GM19372 (cell line): Measurements from ENCODE around the gene RELA.
"Not testable (repeated sequence)": the region's sequence is repeated elsewhere in the genome, so short reads cannot be mapped to it uniquely, and the experiment has no call there.

Experiments used
- ATAC-seq: cut with Tn5 transposase; IDR thresholded peaks from one replicate; pipeline ENCODE4 v1.9.1; 2021; ENCODE audit warnings: mild to moderate bottlenecking, low read depth, moderate library complexity; ENCODE audit not compliant: unreplicated experiment

The RELA gene

GRCh38 chr11:65662799-65663638, at the start of gene RELA:
Gene RELA, minus strand, starts transcription at chr11:65662916. Its CDS starts 84 bp downstream, at chr11:65662832.
- ATAC-seq, result peak; percentile 91

- ATAC-seq, result peak; percentile 81
Observed at GRCh38 chr11:65711785-65712632, 49.3 kb upstream of the RELA start, which contains the start of gene KAT5. Gene KAT5, plus strand, starts transcription at chr11:65712252. Its CDS starts 16 bp downstream, at chr11:65712268.

- no peak for ATAC-seq
Observed at GRCh38 chr11:65710421-65710820, 47.7 kb upstream of the RELA start.

- ATAC-seq, result no peak
Observed at GRCh38 chr11:65709661-65710060, 46.9 kb upstream of the RELA start.

GRCh38 chr11:65708451-65708850, 45.7 kb upstream of the RELA start:
- ATAC-seq, result no peak

- ATAC-seq, result not testable (repeated sequence)
Observed at GRCh38 chr11:65707002-65707401, 44.3 kb upstream of the RELA start.

GRCh38 chr11:65706303-65706763, 43.6 kb upstream of the RELA start:
- ATAC-seq, result not testable (repeated sequence)

- no peak for ATAC-seq
Observed at GRCh38 chr11:65703846-65704245, 41.1 kb upstream of the RELA start.

- no peak for ATAC-seq
Observed at GRCh38 chr11:65701686-65702085, 39.0 kb upstream of the RELA start.

GRCh38 chr11:65700399-65700798, 37.7 kb upstream of the RELA start:
- ATAC-seq, result no peak

- ATAC-seq, result no peak
Observed at GRCh38 chr11:65699306-65699705, 36.6 kb upstream of the RELA start.

GRCh38 chr11:65698205-65698604, 35.5 kb upstream of the RELA start:
- ATAC-seq, result no peak

- ATAC-seq, result no peak
Observed at GRCh38 chr11:65696802-65697552, 34.3 kb upstream of the RELA start.

- ATAC-seq, result no peak
Observed at GRCh38 chr11:65695459-65696241, 32.9 kb upstream of the RELA start.

- ATAC-seq, result no peak
Observed at GRCh38 chr11:65692367-65692766, 29.7 kb upstream of the RELA start.

- not testable (repeated sequence) for ATAC-seq
Observed at GRCh38 chr11:65691847-65692246, 29.1 kb upstream of the RELA start.

- ATAC-seq, result no peak
Observed at GRCh38 chr11:65685981-65686380, 23.3 kb upstream of the RELA start.

GRCh38 chr11:65683480-65683879, 20.8 kb upstream of the RELA start:
- ATAC-seq, result not testable (repeated sequence)

- no peak for ATAC-seq
Observed at GRCh38 chr11:65680192-65680743, 17.6 kb upstream of the RELA start.
